ENCODE measurements around the gene TRAK2.

GRCh38 chr2:201419986-201420385 is 31.3 kb downstream of the TRAK2 start:
- TF ChIP-seq CTCF (conservative IDR thresholded peaks at IDR 0.05 in 1 of 2, IDR thresholded peaks at IDR 0.05 in 1 of 2; ENCODE audit: low read depth in 1 of 2, low read length in 2 of 2), result no peak
- TF ChIP-seq EZH2 (IDR thresholded peaks at IDR 0.05; ENCODE audit: low read length, missing control alignments), result no peak

Measured in fibroblast of lung (primary cell).